ENCODE measurements around the gene SLC35F5. TPM values are rescaled to one million over a fixed set of nuclear protein-coding genes. Genes with fewer than 3 reads are reported as not detected.

The SLC35F5 gene
- total RNA-seq, 1 experiment from 2014 or later: 26.2 TPM

GRCh38 chr2:113768770-113769169 is 12.3 kb upstream of the SLC35F5 start:
- DNase-seq (ENCODE audit: low spot score): no peak
- H3K9me3 ChIP-seq (ENCODE audit: low read depth, low read length, poor library complexity, severe bottlenecking): no peaks in the 10 kb centered on the region
- no TSS peak for BruUV-seq (replicated peaks)
- H3K36me3 ChIP-seq (ENCODE audit: insufficient read depth, low read length, poor library complexity, severe bottlenecking): no peaks in the 10 kb centered on the region
- H3K27ac ChIP-seq (ENCODE audit: low read depth, low read length, poor library complexity, severe bottlenecking): no peak overlapping the region
- intact Hi-C loops (cut with micrococcal nuclease; ENCODE audit: unreplicated experiment): no loop called here
- ChIA-PET CTCF (no interaction called here), POLR2A (ENCODE audit: low non-redundant PET) (no interaction called here)
- H3K4me3 ChIP-seq (ENCODE audit: low read depth, low read length, poor library complexity, severe bottlenecking): no peak overlapping the region
- H3K4me1 ChIP-seq (ENCODE audit: insufficient read depth, low read length, poor library complexity, severe bottlenecking): no peaks in the 10 kb centered on the region
- no peak for TF ChIP-seq CTCF (conservative IDR thresholded peaks at IDR 0.05; ENCODE audit: low read depth, low read length)
- TF ChIP-seq EZH2 (IDR thresholded peaks at IDR 0.05; ENCODE audit: borderline replicate concordance, low read depth, low read length, poor library complexity, severe bottlenecking): no peak
- no peaks in the 10 kb centered on the region for H3K27me3 ChIP-seq (replicated peaks; ENCODE audit: insufficient read depth, low read depth, low read length, poor library complexity)

GRCh38 chr2:113767811-113768460 is 11.5 kb upstream of the SLC35F5 start:
- POLR2A ChIA-PET (ENCODE audit: low non-redundant PET): no interaction called here
- no peaks in the 10 kb centered on the region for H3K36me3 ChIP-seq (ENCODE audit: insufficient read depth, low read length, poor library complexity, severe bottlenecking)
- CTCF ChIA-PET: no interaction called here
- BruUV-seq (replicated peaks): no TSS peak
- no peaks in the 10 kb centered on the region for H3K4me1 ChIP-seq (ENCODE audit: insufficient read depth, low read length, poor library complexity, severe bottlenecking)
- no peaks in the 10 kb centered on the region for H3K27me3 ChIP-seq (replicated peaks; ENCODE audit: insufficient read depth, low read depth, low read length, poor library complexity)
- intact Hi-C loops (cut with micrococcal nuclease; ENCODE audit: unreplicated experiment): no loop called here
- no peak overlapping the region for H3K4me3 ChIP-seq (ENCODE audit: low read depth, low read length, poor library complexity, severe bottlenecking)
- TF ChIP-seq CTCF (conservative IDR thresholded peaks at IDR 0.05; ENCODE audit: low read depth, low read length) (no peak), EZH2 (IDR thresholded peaks at IDR 0.05; ENCODE audit: borderline replicate concordance, low read depth, low read length, poor library complexity, severe bottlenecking) (no peak)
- DNase-seq (ENCODE audit: low spot score): no peak
- H3K9me3 ChIP-seq (ENCODE audit: low read depth, low read length, poor library complexity, severe bottlenecking): no peaks in the 10 kb centered on the region
- H3K27ac ChIP-seq (ENCODE audit: low read depth, low read length, poor library complexity, severe bottlenecking): no peak overlapping the region

GRCh38 chr2:113765276-113765675 is 8.8 kb upstream of the SLC35F5 start:
- no peak overlapping the region for H3K4me3 ChIP-seq (ENCODE audit: low read depth, low read length, poor library complexity, severe bottlenecking)
- no peak overlapping the region for H3K27ac ChIP-seq (ENCODE audit: low read depth, low read length, poor library complexity, severe bottlenecking)
- H3K9me3 ChIP-seq (ENCODE audit: low read depth, low read length, poor library complexity, severe bottlenecking): no peaks in the 10 kb centered on the region
- no peak for DNase-seq (ENCODE audit: low spot score)
- no peak for TF ChIP-seq EZH2 (IDR thresholded peaks at IDR 0.05; ENCODE audit: borderline replicate concordance, low read depth, low read length, poor library complexity, severe bottlenecking)
- TF ChIP-seq CTCF (conservative IDR thresholded peaks at IDR 0.05; ENCODE audit: low read depth, low read length): no peak
- BruUV-seq (replicated peaks): no TSS peak
- CTCF ChIA-PET: no interaction called here
- intact Hi-C loops (cut with micrococcal nuclease; ENCODE audit: unreplicated experiment): no loop called here
- H3K4me1 ChIP-seq (ENCODE audit: insufficient read depth, low read length, poor library complexity, severe bottlenecking): no peaks in the 10 kb centered on the region
- no peaks in the 10 kb centered on the region for H3K36me3 ChIP-seq (ENCODE audit: insufficient read depth, low read length, poor library complexity, severe bottlenecking)
- H3K27me3 ChIP-seq (replicated peaks; ENCODE audit: insufficient read depth, low read depth, low read length, poor library complexity): no peaks in the 10 kb centered on the region
- POLR2A ChIA-PET (ENCODE audit: low non-redundant PET): no interaction called here

Measured in A673 (cell line).